Measurements from ENCODE around the gene CDC14A.
A peak's percentile ranks its signal among the peaks of the same experiment; 100 is the strongest.
"Not testable (repeated sequence)": the region's sequence is repeated elsewhere in the genome, so short reads cannot be mapped to it uniquely, and the experiment has no call there.

CDC14A gene

GRCh38 chr1:100337878-100338277, 14.4 kb upstream of the CDC14A start:
- not testable (repeated sequence) for DNase-seq

GRCh38 chr1:100339735-100340134, 12.6 kb upstream of the CDC14A start:
- not testable (repeated sequence) for DNase-seq

- no peak for DNase-seq
Measured at GRCh38 chr1:100340494-100340893, 11.8 kb upstream of the CDC14A start.

- DNase-seq = no peak
Measured at GRCh38 chr1:100342348-100342747, 10.0 kb upstream of the CDC14A start.

- DNase-seq = no peak
Measured at GRCh38 chr1:100343897-100344296, 8.4 kb upstream of the CDC14A start.

- no peak for DNase-seq
Measured at GRCh38 chr1:100344774-100345173, 7.5 kb upstream of the CDC14A start.

GRCh38 chr1:100346387-100346786, 5.9 kb upstream of the CDC14A start:
- DNase-seq = no peak

- DNase-seq = no peak
Measured at GRCh38 chr1:100347009-100347966, 5.0 kb upstream of the CDC14A start.

- DNase-seq = no peak
Measured at GRCh38 chr1:100348549-100349144, 3.7 kb upstream of the CDC14A start.

GRCh38 chr1:100349246-100349645, 3.1 kb upstream of the CDC14A start:
- DNase-seq = no peak

GRCh38 chr1:100350787-100351094, 1.6 kb upstream of the CDC14A start:
- no peak for DNase-seq

- DNase-seq = peak; percentile 87
Measured at GRCh38 chr1:100351095-100351887, 1.0 kb upstream of the CDC14A start.

GRCh38 chr1:100353071-100353801, 930 bp downstream of the CDC14A start:
- DNase-seq = peak in 1 of 2 experiments; percentile 28

- no peak for DNase-seq
Measured at GRCh38 chr1:100353988-100354387, 1.7 kb downstream of the CDC14A start.

GRCh38 chr1:100354971-100355394, 2.7 kb downstream of the CDC14A start:
- DNase-seq = peak; percentile 65 to 67

GRCh38 chr1:100358210-100358609, 5.9 kb downstream of the CDC14A start:
- no peak for DNase-seq

- no peak for DNase-seq
Measured at GRCh38 chr1:100359139-100359538, 6.8 kb downstream of the CDC14A start.

- no peak for DNase-seq
Measured at GRCh38 chr1:100360790-100361510, 8.6 kb downstream of the CDC14A start.

- DNase-seq = no peak
Measured at GRCh38 chr1:100361511-100362089, 9.3 kb downstream of the CDC14A start.

GRCh38 chr1:100362821-100363466, 10.6 kb downstream of the CDC14A start:
- no peak for DNase-seq

GRCh38 chr1:100363831-100364230, 11.5 kb downstream of the CDC14A start:
- no peak for DNase-seq
